ENCODE data around the gene GALNT18. TPM values are rescaled to one million over a fixed set of nuclear protein-coding genes. Genes with fewer than 3 reads are reported as not detected.

The GALNT18 gene
- total RNA-seq, 1 experiment from 2014 or later, result 1.7 TPM

DNA sequence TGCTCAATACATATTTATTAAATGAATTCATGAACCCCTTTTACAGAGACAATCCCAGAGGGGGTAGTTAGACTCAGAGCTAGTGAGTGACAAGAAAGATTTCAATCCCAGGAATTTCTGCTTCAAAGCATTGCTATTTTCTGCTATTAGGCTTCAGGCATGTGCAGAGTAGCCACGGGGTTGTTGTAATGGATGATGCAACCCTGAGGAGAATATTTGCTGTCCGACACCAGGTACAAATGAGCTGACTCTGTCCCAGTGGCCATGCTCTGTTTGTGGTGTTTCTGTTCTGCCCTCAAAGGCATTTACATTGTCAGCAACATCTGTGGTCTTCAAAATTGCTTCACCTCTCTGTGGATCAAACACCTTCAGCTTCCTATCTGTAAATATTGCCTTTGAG lies 371.3 kb downstream of the GALNT18 start:
- Histone ChIP-seq H3K9ac (ENCODE audit: extremely low read depth, insufficient read length, low read length) (no peak overlapping the region), H3K14ac (ENCODE audit: insufficient read depth, low read length) (no peak overlapping the region), H3K79me2 (ENCODE audit: insufficient read depth, low read length) (no peaks in the 10 kb centered on the region), H3K79me1 (ENCODE audit: insufficient read depth, low read depth, low read length, poor library complexity, severe bottlenecking) (no peaks in the 10 kb centered on the region), H3K4ac (ENCODE audit: low read depth, low read length) (no peak overlapping the region), H3K27me3 (ENCODE audit: insufficient read depth, low read length) (no peaks in the 10 kb centered on the region), H2BK120ac (ENCODE audit: low read depth, low read length, poor library complexity, severe bottlenecking) (no peak overlapping the region), H2BK12ac (ENCODE audit: insufficient read length, low read depth, low read length) (no peak overlapping the region), H4K5ac (ENCODE audit: insufficient read length, low read depth, low read length) (no peak overlapping the region), H3K23me2 (ENCODE audit: insufficient read length, low read depth, low read length, poor library complexity, severe bottlenecking) (no peaks in the 10 kb centered on the region), H3K4me1 (ENCODE audit: insufficient read depth, low read length) (no peaks in the 10 kb centered on the region; the same call in 1 of the 2 replicates), H3K27ac (ENCODE audit: insufficient read length, low read depth, low read length) (no peak overlapping the region), H3K9me3 (ENCODE audit: control insufficient read depth, low read depth, low read length) (no peaks in the 10 kb centered on the region), H2BK20ac (ENCODE audit: low read depth, low read length, poor library complexity, severe bottlenecking) (no peak overlapping the region), H3K18ac (ENCODE audit: insufficient read length, low read depth, low read length) (no peak overlapping the region), H4K20me1 (ENCODE audit: control insufficient read depth, insufficient read depth, insufficient read length) (no peaks in the 10 kb centered on the region), H3K56ac (ENCODE audit: insufficient read length, low read depth, low read length) (no peak overlapping the region), H4K91ac (ENCODE audit: insufficient read length, low read depth, low read length) (no peak overlapping the region), H2AFZ (ENCODE audit: low read length) (no peak overlapping the region), H2BK5ac (ENCODE audit: insufficient read length, low read length) (no peak overlapping the region), H3K23ac (ENCODE audit: insufficient read length, low read depth, low read length) (no peak overlapping the region), H3K4me2 (ENCODE audit: insufficient read depth, insufficient read length, low read length) (no peak overlapping the region), H3T11ph (ENCODE audit: low read length) (no peak overlapping the region), H2AK5ac (ENCODE audit: insufficient read length, low read length) (no peak overlapping the region), H4K8ac (replicated peaks; ENCODE audit: insufficient read length, low read depth, low read length) (no peak overlapping the region), H2BK15ac (ENCODE audit: low read depth, low read length) (no peak overlapping the region)
- H3K36me3 Mint-ChIP-seq (ENCODE audit: insufficient read depth in 1 of 3, low read depth in 3 of 3), result peaks cover 0 to 7% (median 7%) of the 10 kb centered on the region in 3 experiments; a peak in 5 of 7 replicates
- no peak overlapping the region for H3K27ac Mint-ChIP-seq
- peaks cover 16% of the 10 kb centered on the region in 2 experiments for H3K9me3 Mint-ChIP-seq
- H3K27me3 Mint-ChIP-seq (ENCODE audit: low read depth), result peaks cover 6% of the 10 kb centered on the region
- TF ChIP-seq, protein P1, sequence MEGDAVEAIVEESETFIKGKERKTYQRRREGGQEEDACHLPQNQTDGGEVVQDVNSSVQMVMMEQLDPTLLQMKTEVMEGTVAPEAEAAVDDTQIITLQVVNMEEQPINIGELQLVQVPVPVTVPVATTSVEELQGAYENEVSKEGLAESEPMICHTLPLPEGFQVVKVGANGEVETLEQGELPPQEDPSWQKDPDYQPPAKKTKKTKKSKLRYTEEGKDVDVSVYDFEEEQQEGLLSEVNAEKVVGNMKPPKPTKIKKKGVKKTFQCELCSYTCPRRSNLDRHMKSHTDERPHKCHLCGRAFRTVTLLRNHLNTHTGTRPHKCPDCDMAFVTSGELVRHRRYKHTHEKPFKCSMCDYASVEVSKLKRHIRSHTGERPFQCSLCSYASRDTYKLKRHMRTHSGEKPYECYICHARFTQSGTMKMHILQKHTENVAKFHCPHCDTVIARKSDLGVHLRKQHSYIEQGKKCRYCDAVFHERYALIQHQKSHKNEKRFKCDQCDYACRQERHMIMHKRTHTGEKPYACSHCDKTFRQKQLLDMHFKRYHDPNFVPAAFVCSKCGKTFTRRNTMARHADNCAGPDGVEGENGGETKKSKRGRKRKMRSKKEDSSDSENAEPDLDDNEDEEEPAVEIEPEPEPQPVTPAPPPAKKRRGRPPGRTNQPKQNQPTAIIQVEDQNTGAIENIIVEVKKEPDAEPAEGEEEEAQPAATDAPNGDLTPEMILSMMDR (conservative IDR thresholded peaks at IDR 0.05), result no peak
- no peak for DNase-seq
- peaks cover 10 to 19% of the 10 kb centered on the region in 2 experiments for H3K4me1 Mint-ChIP-seq
- no CpG with 5 or more reads among the region's 2 CpGs for WGBS (ENCODE audit: extremely low coverage, insufficient read length, low lambda C conversion rate)
- no peak overlapping the region for H3K4me3 Mint-ChIP-seq
